ENCODE data around the gene IDH2. TPM values are rescaled to one million over a fixed set of nuclear protein-coding genes. Genes with fewer than 3 reads are reported as not detected.
"Not testable (repeated sequence)": the region's sequence is repeated elsewhere in the genome, so short reads cannot be mapped to it uniquely, and the experiment has no call there.

IDH2 gene
- polyA plus RNA-seq, 1 donor (not counting 4 experiments of a cell fraction or from before 2014, with no cell fraction given) = 27.9 TPM

DNA sequence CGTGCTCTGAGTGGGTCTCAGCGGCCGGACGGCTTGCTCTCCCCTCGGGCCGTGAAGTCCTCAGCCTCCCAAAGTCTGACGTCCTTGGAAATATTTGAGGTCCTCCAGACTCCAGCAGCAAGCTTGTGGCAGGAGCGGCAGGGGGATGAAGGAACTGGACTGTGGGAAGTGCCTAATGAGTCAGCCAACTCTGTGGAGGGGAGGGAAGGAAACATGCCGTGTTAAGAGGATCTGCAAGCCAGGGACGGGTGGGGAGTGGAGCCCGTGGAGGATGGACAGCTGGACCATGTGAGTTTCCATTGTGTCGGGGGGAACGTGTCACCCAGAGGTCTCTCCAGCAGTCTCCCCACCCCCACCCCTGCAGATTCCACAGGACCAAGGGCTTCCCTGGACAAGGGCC lies 39.4 kb upstream of the IDH2 start:
- no peak for DNase-seq (ENCODE audit: low read depth, low spot score)
- Histone ChIP-seq H3K9me3 (ENCODE audit: control insufficient read depth, low read depth, low read length) (peaks cover 2% of the 10 kb centered on the region), H3K79me2 (ENCODE audit: control insufficient read depth, insufficient read depth, low read length) (no peaks in the 10 kb centered on the region), H3K27ac (ENCODE audit: control insufficient read depth, insufficient read depth, low read length) (no peak overlapping the region), H3K27me3 (ENCODE audit: control insufficient read depth, extremely low read depth, insufficient read depth, low read length) (no peaks in the 10 kb centered on the region), H3K36me3 (ENCODE audit: control insufficient read depth in 2 of 2, extremely low read depth in 1 of 2, insufficient read depth in 2 of 2, low read length in 2 of 2) (no peaks in the 10 kb centered on the region), H3K9me1 (ENCODE audit: control insufficient read depth, extremely low read depth, insufficient read depth, low read length) (no peaks in the 10 kb centered on the region), H3K4me3 (ENCODE audit: control insufficient read depth in 2 of 3, extremely low read depth in 1 of 3, insufficient read depth in 2 of 3, low read depth in 1 of 3, low read length in 3 of 3) (no peak overlapping the region), H3K4me2 (ENCODE audit: control insufficient read depth, extremely low read depth, insufficient read depth, low read depth, low read length) (no peak overlapping the region), H2AFZ (ENCODE audit: control insufficient read depth, low read length) (no peak overlapping the region), H4K20me1 (ENCODE audit: control insufficient read depth, extremely low read depth, insufficient read depth, low read length) (no peaks in the 10 kb centered on the region), H3K4me1 (ENCODE audit: control insufficient read depth, extremely low read depth, insufficient read depth, low read length) (peaks cover 2% of the 10 kb centered on the region), H3K9ac (ENCODE audit: control insufficient read depth, extremely low read depth, insufficient read depth, low read length) (no peak overlapping the region)
- no peak for FAIRE-seq
- dilution Hi-C loops (cut with MboI; ENCODE audit: extremely low pct_ligation_motif_present, low sequenced_read_pairs) = no loop called here
- TF ChIP-seq, protein P1, sequence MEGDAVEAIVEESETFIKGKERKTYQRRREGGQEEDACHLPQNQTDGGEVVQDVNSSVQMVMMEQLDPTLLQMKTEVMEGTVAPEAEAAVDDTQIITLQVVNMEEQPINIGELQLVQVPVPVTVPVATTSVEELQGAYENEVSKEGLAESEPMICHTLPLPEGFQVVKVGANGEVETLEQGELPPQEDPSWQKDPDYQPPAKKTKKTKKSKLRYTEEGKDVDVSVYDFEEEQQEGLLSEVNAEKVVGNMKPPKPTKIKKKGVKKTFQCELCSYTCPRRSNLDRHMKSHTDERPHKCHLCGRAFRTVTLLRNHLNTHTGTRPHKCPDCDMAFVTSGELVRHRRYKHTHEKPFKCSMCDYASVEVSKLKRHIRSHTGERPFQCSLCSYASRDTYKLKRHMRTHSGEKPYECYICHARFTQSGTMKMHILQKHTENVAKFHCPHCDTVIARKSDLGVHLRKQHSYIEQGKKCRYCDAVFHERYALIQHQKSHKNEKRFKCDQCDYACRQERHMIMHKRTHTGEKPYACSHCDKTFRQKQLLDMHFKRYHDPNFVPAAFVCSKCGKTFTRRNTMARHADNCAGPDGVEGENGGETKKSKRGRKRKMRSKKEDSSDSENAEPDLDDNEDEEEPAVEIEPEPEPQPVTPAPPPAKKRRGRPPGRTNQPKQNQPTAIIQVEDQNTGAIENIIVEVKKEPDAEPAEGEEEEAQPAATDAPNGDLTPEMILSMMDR (optimal IDR thresholded peaks at IDR 0.05 in 1 of 3, IDR thresholded peaks at IDR 0.05 in 1 of 3, conservative IDR thresholded peaks at IDR 0.05 in 1 of 3; ENCODE audit: extremely low read depth in 1 of 3, insufficient read depth in 2 of 3, low read length in 3 of 3) = no peak
- TF ChIP-seq EZH2 (IDR thresholded peaks at IDR 0.05; ENCODE audit: low read length) = no peak

DNA sequence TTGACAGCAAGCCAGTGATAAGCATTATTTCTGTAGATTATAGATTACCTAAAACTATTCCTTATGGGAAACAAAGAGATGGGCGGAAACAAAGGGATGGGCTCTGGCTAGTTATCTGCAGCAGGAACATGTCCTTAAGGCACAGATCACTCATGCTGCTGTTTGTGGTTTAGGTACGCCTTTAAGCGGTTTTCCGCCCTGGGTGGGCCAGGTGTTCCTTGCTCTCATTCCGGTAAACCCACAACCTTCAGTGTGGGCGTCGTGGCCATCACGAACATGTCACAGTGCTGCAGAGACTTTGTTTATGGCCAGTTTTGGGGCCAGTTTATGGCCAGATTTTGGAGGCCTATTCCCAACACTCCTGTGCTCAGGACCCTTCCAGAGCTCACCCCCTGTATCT lies 37.3 kb upstream of the IDH2 start:
- H3K27me3 ChIP-seq (ENCODE audit: control insufficient read depth, extremely low read depth, insufficient read depth, low read length); H3K9ac ChIP-seq (ENCODE audit: control insufficient read depth, extremely low read depth, insufficient read depth, low read length); dilution Hi-C loops (cut with MboI; ENCODE audit: extremely low pct_ligation_motif_present, low sequenced_read_pairs); H3K9me1 ChIP-seq (ENCODE audit: control insufficient read depth, extremely low read depth, insufficient read depth, low read length); H3K4me2 ChIP-seq (ENCODE audit: control insufficient read depth, extremely low read depth, insufficient read depth, low read depth, low read length); H2AFZ ChIP-seq (ENCODE audit: control insufficient read depth, low read length); H3K36me3 ChIP-seq (ENCODE audit: control insufficient read depth in 2 of 2, extremely low read depth in 1 of 2, insufficient read depth in 2 of 2, low read length in 2 of 2); H3K79me2 ChIP-seq (ENCODE audit: control insufficient read depth, insufficient read depth, low read length); DNase-seq (ENCODE audit: low read depth, low spot score); FAIRE-seq; H4K20me1 ChIP-seq (ENCODE audit: control insufficient read depth, extremely low read depth, insufficient read depth, low read length); H3K27ac ChIP-seq (ENCODE audit: control insufficient read depth, insufficient read depth, low read length); H3K4me3 ChIP-seq (ENCODE audit: control insufficient read depth in 2 of 3, extremely low read depth in 1 of 3, insufficient read depth in 2 of 3, low read depth in 1 of 3, low read length in 3 of 3); H3K4me1 ChIP-seq (ENCODE audit: control insufficient read depth, extremely low read depth, insufficient read depth, low read length); H3K9me3 ChIP-seq (ENCODE audit: control insufficient read depth, low read depth, low read length): not testable (repeated sequence)

DNA sequence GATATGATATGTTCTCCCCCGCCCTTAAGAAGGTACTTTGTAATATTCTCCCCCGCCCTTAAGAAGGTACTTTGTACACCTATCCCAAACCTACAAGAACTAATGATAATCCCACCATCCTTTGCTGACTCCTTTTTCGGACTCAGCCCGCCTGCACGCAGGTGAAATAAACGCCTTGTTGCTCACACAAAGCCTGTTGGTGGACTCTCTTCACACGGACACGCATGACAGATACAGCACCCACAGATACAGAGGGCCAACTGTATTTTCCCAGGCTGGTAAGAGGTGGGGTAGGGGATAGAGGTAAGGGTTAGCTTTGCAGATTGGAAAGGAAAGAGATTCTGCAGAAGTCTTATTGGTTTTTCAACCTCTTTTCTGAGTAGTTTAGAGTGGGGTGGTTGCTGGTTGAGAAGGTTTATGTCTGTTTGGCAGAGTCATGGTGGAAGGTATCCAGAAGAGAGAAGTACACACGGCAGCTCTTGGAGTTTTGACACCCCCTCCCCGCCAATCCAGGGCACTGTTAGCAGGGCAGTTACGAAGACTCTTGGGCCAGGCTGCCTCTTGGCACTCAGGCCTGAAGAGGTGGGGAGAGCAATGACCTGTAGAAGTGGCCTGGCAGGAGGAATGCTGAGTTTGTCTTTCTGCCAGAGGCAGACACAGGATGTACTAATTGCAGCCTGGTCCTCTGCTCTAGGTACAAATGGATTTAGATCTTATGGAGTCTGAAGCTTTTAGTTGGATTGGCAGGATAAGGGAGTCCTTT lies 36.0 kb upstream of the IDH2 start:
- no peak overlapping the region for H2AFZ ChIP-seq (ENCODE audit: control insufficient read depth, low read length)
- FAIRE-seq (no peak), DNase-seq (ENCODE audit: low read depth, low spot score) (no peak)
- H3K4me1 ChIP-seq (ENCODE audit: control insufficient read depth, extremely low read depth, insufficient read depth, low read length) = peaks cover 2% of the 10 kb centered on the region
- no peak overlapping the region for H3K9ac ChIP-seq (ENCODE audit: control insufficient read depth, extremely low read depth, insufficient read depth, low read length)
- no peak overlapping the region for H3K4me3 ChIP-seq (ENCODE audit: control insufficient read depth in 2 of 3, extremely low read depth in 1 of 3, insufficient read depth in 2 of 3, low read depth in 1 of 3, low read length in 3 of 3)
- no peaks in the 10 kb centered on the region for H3K79me2 ChIP-seq (ENCODE audit: control insufficient read depth, insufficient read depth, low read length)
- TF ChIP-seq EZH2 (IDR thresholded peaks at IDR 0.05; ENCODE audit: low read length) = no peak
- TF ChIP-seq, protein P1 (optimal IDR thresholded peaks at IDR 0.05 in 1 of 3, IDR thresholded peaks at IDR 0.05 in 1 of 3, conservative IDR thresholded peaks at IDR 0.05 in 1 of 3; ENCODE audit: extremely low read depth in 1 of 3, insufficient read depth in 2 of 3, low read length in 3 of 3) = no peak
- dilution Hi-C loops (cut with MboI; ENCODE audit: extremely low pct_ligation_motif_present, low sequenced_read_pairs) = no loop called here
- H3K27me3 ChIP-seq (ENCODE audit: control insufficient read depth, extremely low read depth, insufficient read depth, low read length) = no peaks in the 10 kb centered on the region
- H3K4me2 ChIP-seq (ENCODE audit: control insufficient read depth, extremely low read depth, insufficient read depth, low read depth, low read length) = no peak overlapping the region
- peaks cover 2% of the 10 kb centered on the region for H3K9me3 ChIP-seq (ENCODE audit: control insufficient read depth, low read depth, low read length)
- H3K36me3 ChIP-seq (ENCODE audit: control insufficient read depth in 2 of 2, extremely low read depth in 1 of 2, insufficient read depth in 2 of 2, low read length in 2 of 2) = no peaks in the 10 kb centered on the region
- no peak overlapping the region for H3K27ac ChIP-seq (ENCODE audit: control insufficient read depth, insufficient read depth, low read length)
- no peaks in the 10 kb centered on the region for H4K20me1 ChIP-seq (ENCODE audit: control insufficient read depth, extremely low read depth, insufficient read depth, low read length)
- no peaks in the 10 kb centered on the region for H3K9me1 ChIP-seq (ENCODE audit: control insufficient read depth, extremely low read depth, insufficient read depth, low read length)
